Hepatocyte (in vitro differentiated cells): ENCODE measurements around the gene FECH.

Experiments
- CTCF ChIP-seq: fragments of 200-600 bp; sonication (generic); IDR thresholded peaks from 2 replicates; pipeline ENCODE4 v1.5.1; 2016; ENCODE audit warnings: antibody characterized with exemption, mild to moderate bottlenecking; ENCODE audit not compliant: poor library complexity
- EZH2 ChIP-seq: fragments of 200-600 bp; sonication (generic); IDR thresholded peaks from 2 replicates; pipeline ENCODE4 v1.6.1; 2016; ENCODE audit warnings: antibody characterized with exemption, mild to moderate bottlenecking, borderline replicate concordance
- EZH2phosphoT487 ChIP-seq: fragments of 200-600 bp; sonication (generic); IDR thresholded peaks from one replicate; pipeline ENCODE4 v1.6.1; 2018; ENCODE audit warnings: antibody characterized with exemption, mild to moderate bottlenecking, low read depth, moderate library complexity; ENCODE audit not compliant: unreplicated experiment, severe bottlenecking

- TF ChIP-seq CTCF (no peak), EZH2phosphoT487 (no peak), EZH2 (no peak)
Observed at GRCh38 chr18:57569133-57569532, 17.4 kb downstream of the FECH start.
